NCI-H1436 (cell line): ENCODE measurements around the gene PDE4DIP.
"Not testable (repeated sequence)": the region's sequence is repeated elsewhere in the genome, so short reads cannot be mapped to it uniquely, and the experiment has no call there.

Source experiments
- DNase-seq: peaks from one replicate; lab custom pipeline; 2025; lab: John Stamatoyannopoulos, UW

Gene PDE4DIP

DNA sequence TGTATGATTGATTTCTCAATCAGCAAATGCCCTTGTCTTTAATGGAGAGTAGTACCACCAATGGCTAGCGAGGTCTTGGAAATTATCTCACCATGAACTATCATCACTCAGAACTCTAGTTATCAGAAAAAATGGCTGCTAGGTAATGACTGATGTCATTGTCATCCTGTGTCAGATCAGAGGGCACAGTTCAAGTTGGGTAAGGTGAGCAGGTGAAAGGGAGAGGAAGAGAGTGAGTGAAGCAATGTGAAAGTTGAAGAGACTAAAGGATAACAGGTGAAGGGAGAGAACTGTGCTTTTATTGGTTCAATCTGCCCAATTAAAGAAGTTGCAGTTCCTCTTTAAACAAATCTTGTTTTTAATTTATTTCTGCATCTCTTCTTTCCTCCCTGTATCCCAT lies 76.8 kb downstream of the PDE4DIP start:
- DNase-seq: not testable (repeated sequence)

DNA sequence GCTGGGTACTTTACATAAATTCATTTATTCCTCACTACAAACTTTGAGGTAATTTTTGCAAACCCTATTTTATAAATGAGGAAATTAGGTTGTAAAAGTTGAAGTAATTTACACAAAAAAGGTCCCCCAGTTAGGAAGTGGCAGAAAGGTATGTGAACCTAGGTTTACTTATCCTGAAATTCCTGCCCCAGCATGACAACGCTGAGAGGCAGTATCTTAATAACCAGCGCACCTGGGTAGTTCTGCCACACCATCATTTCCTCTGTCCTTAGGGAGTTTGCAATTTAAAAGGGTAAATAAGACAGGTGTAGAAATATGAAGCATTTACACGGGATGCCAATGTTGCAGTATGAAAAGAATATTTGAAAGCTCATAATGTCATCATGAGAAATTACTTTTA lies 79.6 kb downstream of the PDE4DIP start:
- not testable (repeated sequence) for DNase-seq

- DNase-seq: not testable (repeated sequence)
Observed at GRCh38 chr1:148927645-148928044, 83.4 kb downstream of the PDE4DIP start.

DNA sequence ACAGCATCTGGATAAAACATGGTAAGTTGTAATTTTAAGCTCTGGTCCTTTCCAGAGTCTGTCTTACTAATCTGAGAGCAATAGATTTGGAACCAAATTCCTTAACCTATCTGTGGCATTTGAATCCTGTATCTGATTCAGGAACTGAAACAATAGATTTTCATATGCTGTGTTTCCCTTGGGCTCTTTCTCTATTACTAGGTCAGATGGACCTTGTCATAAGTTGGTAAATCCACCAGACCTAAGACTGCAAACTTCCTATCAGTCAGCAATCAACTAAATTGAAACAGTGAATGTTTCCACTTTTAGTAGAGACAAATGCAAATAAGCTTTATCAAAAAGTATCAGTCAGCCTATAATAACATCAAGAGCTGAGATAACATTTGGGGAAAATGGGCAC lies 85.0 kb downstream of the PDE4DIP start:
- DNase-seq: not testable (repeated sequence)

DNA sequence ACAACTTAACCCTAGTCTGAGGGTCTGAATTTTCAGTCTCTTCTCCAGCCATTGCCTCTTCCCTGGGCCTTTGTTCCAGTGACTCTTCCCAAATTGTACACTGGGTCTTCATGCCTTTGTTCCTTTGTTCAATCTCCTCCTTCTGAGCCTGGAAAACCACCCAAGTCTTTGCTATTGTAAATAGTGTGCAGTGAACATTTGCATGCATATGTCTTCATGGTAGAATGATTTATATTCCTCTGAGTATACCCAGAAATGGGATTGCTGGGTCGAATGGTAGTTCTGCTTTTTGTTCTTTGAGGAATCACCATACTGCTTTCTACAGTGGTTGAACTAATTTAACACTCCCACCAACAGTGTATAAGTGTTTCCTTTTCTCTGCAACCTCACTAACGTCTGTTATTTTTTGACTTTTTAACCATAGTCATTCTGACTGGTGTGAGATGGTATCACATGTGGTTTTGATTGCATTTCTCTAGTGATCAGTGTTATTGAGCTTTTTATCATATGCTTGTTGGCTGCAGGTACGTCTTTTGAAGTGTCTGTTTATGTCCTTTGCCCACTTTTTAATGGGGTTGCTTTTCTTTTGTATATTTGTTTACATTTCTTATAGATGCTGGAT lies 91.3 kb downstream of the PDE4DIP start:
- not testable (repeated sequence) for DNase-seq

DNA sequence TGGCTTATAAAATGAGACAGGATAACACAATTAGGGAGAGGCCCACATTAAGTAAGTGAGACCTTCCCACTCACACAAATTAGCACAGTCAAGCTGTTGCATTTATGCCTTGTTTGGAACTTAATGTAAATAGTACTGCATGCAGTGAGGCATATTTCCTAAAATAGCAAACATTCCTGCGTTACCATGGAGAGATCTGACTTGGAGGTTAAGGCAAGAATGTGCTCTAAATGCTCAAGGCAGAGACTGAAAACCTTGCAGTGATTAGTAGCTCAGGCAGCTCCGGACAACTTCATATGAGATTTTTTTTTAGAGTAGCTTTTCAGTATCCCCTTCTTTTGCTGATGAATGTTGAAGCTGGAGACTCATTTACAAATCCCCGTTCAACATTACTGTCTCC lies 98.7 kb downstream of the PDE4DIP start:
- DNase-seq: not testable (repeated sequence)

DNA sequence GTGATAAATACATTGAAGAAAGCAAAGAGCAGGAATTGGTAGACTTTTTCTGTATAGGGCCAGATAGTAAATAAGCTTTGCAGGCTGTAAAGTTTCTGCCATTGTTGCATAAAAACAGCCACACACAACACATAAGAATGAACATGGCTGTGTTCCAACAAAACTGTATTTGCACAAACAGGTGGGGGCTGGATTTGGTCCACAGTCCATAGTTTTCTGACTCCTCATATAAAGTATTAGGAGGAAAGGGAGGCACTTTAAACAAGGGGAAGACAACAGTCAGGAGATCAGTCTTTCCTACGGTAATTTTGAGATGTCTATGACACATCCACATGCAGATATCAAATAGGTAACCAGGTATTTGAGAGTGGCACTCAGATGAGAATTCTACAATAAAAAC lies 100.9 kb downstream of the PDE4DIP start:
- DNase-seq: not testable (repeated sequence)

GRCh38 chr1:148948768-148949167 lies 104.5 kb downstream of the PDE4DIP start:
- DNase-seq: not testable (repeated sequence)

GRCh38 chr1:148951336-148952227 lies 107.4 kb downstream of the PDE4DIP start:
- peak; percentile 64 for DNase-seq

GRCh38 chr1:148952253-148952937 lies 108.2 kb downstream of the PDE4DIP start:
- DNase-seq: not testable (repeated sequence)

- DNase-seq: not testable (repeated sequence)
Observed at GRCh38 chr1:148952938-148953616, 108.8 kb downstream of the PDE4DIP start.

- DNase-seq: not testable (repeated sequence)
Observed at GRCh38 chr1:148953730-148954129, 109.5 kb downstream of the PDE4DIP start.

DNA sequence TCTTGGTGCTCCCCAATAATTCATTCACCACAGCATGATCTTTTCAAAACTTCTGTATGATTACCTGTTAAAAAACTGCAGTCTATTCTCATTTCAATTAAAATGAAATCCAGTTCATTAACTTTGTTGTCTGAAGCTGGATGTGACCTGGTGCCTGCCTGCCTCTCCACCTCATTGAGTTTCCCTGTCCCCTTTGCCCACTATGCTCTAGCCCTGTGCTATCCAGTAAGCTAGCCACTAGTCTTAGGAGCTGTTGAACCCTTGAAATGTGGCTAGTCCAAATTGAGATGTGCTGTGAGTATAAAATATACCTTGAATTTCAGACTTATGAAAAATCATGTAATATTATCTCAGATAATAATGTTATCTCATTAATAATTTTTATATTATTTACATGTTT lies 114.1 kb downstream of the PDE4DIP start:
- not testable (repeated sequence) for DNase-seq

GRCh38 chr1:148960212-148961000 lies 116.2 kb downstream of the PDE4DIP start:
- not testable (repeated sequence) for DNase-seq

- DNase-seq: not testable (repeated sequence)
Observed at GRCh38 chr1:148962127-148962857, 118.1 kb downstream of the PDE4DIP start.

GRCh38 chr1:148966084-148966483 lies 121.9 kb downstream of the PDE4DIP start:
- not testable (repeated sequence) for DNase-seq

DNA sequence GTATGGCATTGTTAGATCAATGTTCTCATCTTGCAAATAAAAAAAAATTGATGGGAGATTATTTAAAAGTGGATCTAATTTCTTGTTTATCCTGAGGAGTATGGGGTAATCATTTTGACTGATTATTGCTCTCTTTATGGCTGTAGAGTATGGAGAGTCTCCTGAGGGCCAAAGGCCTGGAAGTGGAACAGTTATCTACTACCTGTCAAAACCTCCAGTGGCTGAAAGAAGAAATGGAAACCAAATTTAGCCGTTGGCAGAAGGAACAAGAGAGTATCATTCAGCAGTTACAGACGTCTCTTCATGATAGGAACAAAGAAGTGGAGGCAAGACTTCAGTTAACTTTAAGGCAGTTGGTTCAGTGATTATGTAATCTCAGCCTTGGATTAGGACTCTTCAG lies 123.4 kb downstream of the PDE4DIP start:
- not testable (repeated sequence) for DNase-seq

DNA sequence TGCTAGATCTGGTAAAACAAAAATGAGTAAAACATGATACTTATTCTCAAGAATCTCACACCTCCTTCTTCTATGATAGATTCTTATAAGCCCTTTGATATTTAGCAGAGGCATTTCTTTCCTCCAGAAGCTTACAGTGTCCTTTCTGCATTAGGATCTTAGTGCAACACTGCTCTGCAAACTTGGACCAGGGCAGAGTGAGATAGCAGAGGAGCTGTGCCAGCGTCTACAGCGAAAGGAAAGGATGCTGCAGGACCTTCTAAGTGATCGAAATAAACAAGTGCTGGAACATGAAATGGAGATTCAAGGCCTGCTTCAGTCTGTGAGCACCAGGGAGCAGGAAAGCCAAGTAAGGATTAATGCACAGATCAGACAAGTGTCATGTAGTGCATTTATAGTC lies 124.5 kb downstream of the PDE4DIP start:
- not testable (repeated sequence) for DNase-seq

DNA sequence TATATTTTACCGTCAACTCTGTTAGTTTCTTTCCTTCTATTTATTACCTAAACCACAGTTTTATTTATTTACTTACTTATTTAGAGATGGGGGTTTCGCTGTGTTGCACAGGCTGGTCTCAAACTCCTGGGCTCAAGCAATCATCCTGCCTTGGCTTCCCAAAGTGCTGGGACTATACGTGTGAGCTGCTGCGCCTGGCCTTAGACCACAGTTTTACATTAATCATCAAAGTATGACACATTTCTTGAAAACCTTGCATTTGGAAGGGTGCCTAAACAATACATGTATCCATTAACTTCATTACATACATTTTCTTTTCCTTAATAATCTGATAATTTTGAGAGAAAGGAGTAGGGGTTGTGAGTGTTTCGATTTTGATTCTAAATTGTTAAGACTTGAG lies 124.9 kb downstream of the PDE4DIP start:
- not testable (repeated sequence) for DNase-seq

GRCh38 chr1:148975453-148975852 lies 131.2 kb downstream of the PDE4DIP start:
- not testable (repeated sequence) for DNase-seq
